SJSA1 (cell line): ENCODE results near the gene TSPAN3. TPM values are rescaled to one million over a fixed set of nuclear protein-coding genes. Genes with fewer than 3 reads are reported as not detected.

Source experiments
- DNase-seq, 2 experiments: peaks; one replicate each; pipeline ENCODE4 v3.0.0-alpha.2; 2015 to 2020; ENCODE audit warnings: low spot score in 2 of 2, low read depth in 1 of 2
- H3K27ac ChIP-seq: fragments of 250-450 bp; sonication (Bioruptor Pico); 2 replicates; pipeline ENCODE4 v1.5.1; 2020; ENCODE audit warnings: mild to moderate bottlenecking, moderate library complexity
- H3K27me3 ChIP-seq: fragments of 250-450 bp; sonication (Bioruptor Pico); replicated peaks from 2 replicates; pipeline ENCODE4 v1.5.1; 2020; ENCODE audit warnings: mild to moderate bottlenecking, moderate library complexity
- H3K36me3 ChIP-seq: fragments of 250-450 bp; sonication (Bioruptor Pico); 2 replicates; pipeline ENCODE4 v1.5.1; 2020; ENCODE audit warnings: mild to moderate bottlenecking
- H3K4me1 ChIP-seq: fragments of 250-450 bp; sonication (Bioruptor Pico); replicated peaks from 2 replicates; pipeline ENCODE4 v1.6.1; 2021; ENCODE audit warnings: mild to moderate bottlenecking
- H3K4me3 ChIP-seq: fragments of 250-450 bp; sonication (Bioruptor Pico); 2 replicates; pipeline ENCODE4 v1.5.1; 2020; ENCODE audit warnings: mild to moderate bottlenecking
- H3K9me3 ChIP-seq: fragments of 250-450 bp; sonication (Bioruptor Pico); replicated peaks from 2 replicates; pipeline ENCODE4 v1.5.1; 2020; ENCODE audit warnings: mild to moderate bottlenecking
- total RNA-seq: library from RNA; depleted of rRNA; stranded (reverse); fragments of >200 nt; shearing (Covaris generic); gene quantifications from 2 replicates; pipeline ENCODE4 v1.2.3, GENCODE V29; 2014

Gene TSPAN3
- total RNA-seq, 1 experiment from 2014 or later, result 331 TPM

GRCh38 chr15:77071305-77072223, 655 bp upstream of the TSPAN3 start:
- DNase-seq, result no peak
- Histone ChIP-seq H3K4me3 (peak overlapping the region; percentile 93), H3K36me3 (peaks cover 20% of the 10 kb centered on the region), H3K27ac (no peak overlapping the region), H3K9me3 (no peaks in the 10 kb centered on the region), H3K4me1 (peaks cover 29% of the 10 kb centered on the region), H3K27me3 (no peaks in the 10 kb centered on the region; the same call in 1 of the 2 replicates)

- H3K27ac ChIP-seq, result peak overlapping the region; percentile 75
- peaks cover 20% of the 10 kb centered on the region for H3K36me3 ChIP-seq
- no peaks in the 10 kb centered on the region for H3K9me3 ChIP-seq
Measured at GRCh38 chr15:77070180-77070494, 772 bp downstream of the TSPAN3 start.

GRCh38 chr15:77069521-77070121, 1.3 kb downstream of the TSPAN3 start:
- H3K27ac ChIP-seq, result no peak overlapping the region
- H3K4me1 ChIP-seq, result peaks cover 39% of the 10 kb centered on the region
- H3K36me3 ChIP-seq, result peaks cover 21% of the 10 kb centered on the region
- DNase-seq, result peak in 1 of 2 experiments; percentile 22
- peak overlapping the region; percentile 93 for H3K4me3 ChIP-seq
- no peaks in the 10 kb centered on the region for H3K27me3 ChIP-seq
- H3K9me3 ChIP-seq, result no peaks in the 10 kb centered on the region

More at GRCh38 chr15:77070180-77070494, 772 bp downstream of the TSPAN3 start:
- Histone ChIP-seq H3K4me3 (peak overlapping the region; percentile 93), H3K27me3 (no peaks in the 10 kb centered on the region), H3K4me1 (peaks cover 34% of the 10 kb centered on the region)
- DNase-seq, result peak in 1 of 2 experiments; percentile 18

- Histone ChIP-seq H3K4me1 (peaks cover 45% of the 10 kb centered on the region), H3K9me3 (no peaks in the 10 kb centered on the region), H3K4me3 (no peak overlapping the region), H3K36me3 (peaks cover 23% of the 10 kb centered on the region), H3K27me3 (no peaks in the 10 kb centered on the region), H3K27ac (no peak overlapping the region)
- DNase-seq, result no peak
Measured at GRCh38 chr15:77068633-77069032, 2.3 kb downstream of the TSPAN3 start.

GRCh38 chr15:77067691-77068367, 3.1 kb downstream of the TSPAN3 start:
- no peak for DNase-seq
- H3K4me1 ChIP-seq, result peaks cover 45% of the 10 kb centered on the region
- H3K27me3 ChIP-seq, result no peaks in the 10 kb centered on the region
- H3K36me3 ChIP-seq, result peaks cover 23% of the 10 kb centered on the region
- no peaks in the 10 kb centered on the region for H3K9me3 ChIP-seq
- peak overlapping the region; percentile 44 for H3K27ac ChIP-seq
- H3K4me3 ChIP-seq, result no peak overlapping the region

GRCh38 chr15:77066971-77067690, 3.8 kb downstream of the TSPAN3 start:
- H3K36me3 ChIP-seq, result peaks cover 23% of the 10 kb centered on the region
- no peaks in the 10 kb centered on the region for H3K27me3 ChIP-seq
- no peak overlapping the region for H3K4me3 ChIP-seq
- H3K27ac ChIP-seq, result peak overlapping the region; percentile 44
- DNase-seq, result peak in 1 of 2 experiments; percentile 37
- peaks cover 45% of the 10 kb centered on the region for H3K4me1 ChIP-seq
- H3K9me3 ChIP-seq, result no peaks in the 10 kb centered on the region

GRCh38 chr15:77064539-77065308, 6.2 kb downstream of the TSPAN3 start:
- Histone ChIP-seq H3K4me1 (peaks cover 35% of the 10 kb centered on the region), H3K27ac (no peak overlapping the region), H3K36me3 (peaks cover 12% of the 10 kb centered on the region), H3K9me3 (no peaks in the 10 kb centered on the region), H3K4me3 (no peak overlapping the region), H3K27me3 (no peaks in the 10 kb centered on the region)
- no peak for DNase-seq

GRCh38 chr15:77064063-77064462, 6.8 kb downstream of the TSPAN3 start:
- H3K4me3 ChIP-seq, result no peak overlapping the region
- H3K27ac ChIP-seq, result no peak overlapping the region
- peaks cover 31% of the 10 kb centered on the region for H3K4me1 ChIP-seq
- H3K27me3 ChIP-seq, result no peaks in the 10 kb centered on the region
- peaks cover 7% of the 10 kb centered on the region; the same call in 1 of the 2 replicates for H3K36me3 ChIP-seq
- DNase-seq, result no peak
- H3K9me3 ChIP-seq, result no peaks in the 10 kb centered on the region

- Histone ChIP-seq H3K4me3 (no peak overlapping the region), H3K9me3 (no peaks in the 10 kb centered on the region), H3K27me3 (no peaks in the 10 kb centered on the region), H3K27ac (no peak overlapping the region), H3K4me1 (peaks cover 30% of the 10 kb centered on the region), H3K36me3 (0 out of 2 replicates have a peak, but pooled peaks cover 3% of the 10 kb centered on the region)
- no peak for DNase-seq
Measured at GRCh38 chr15:77063249-77063648, 7.7 kb downstream of the TSPAN3 start.

- Histone ChIP-seq H3K4me3 (no peak overlapping the region), H3K36me3 (0 out of 2 replicates have a peak, but pooled peaks cover 3% of the 10 kb centered on the region), H3K27ac (no peak overlapping the region), H3K9me3 (no peaks in the 10 kb centered on the region), H3K4me1 (peaks cover 15% of the 10 kb centered on the region), H3K27me3 (no peaks in the 10 kb centered on the region)
- no peak for DNase-seq
Measured at GRCh38 chr15:77060546-77060945, 10.4 kb downstream of the TSPAN3 start.

- peaks cover 8% of the 10 kb centered on the region for H3K4me1 ChIP-seq
- H3K27me3 ChIP-seq, result no peaks in the 10 kb centered on the region
- DNase-seq, result no peak
- no peaks in the 10 kb centered on the region for H3K9me3 ChIP-seq
- H3K27ac ChIP-seq, result no peak overlapping the region
- H3K36me3 ChIP-seq, result 0 out of 2 replicates have a peak, but pooled peaks cover 3% of the 10 kb centered on the region
- no peak overlapping the region for H3K4me3 ChIP-seq
Measured at GRCh38 chr15:77059786-77060361, 11.0 kb downstream of the TSPAN3 start.

GRCh38 chr15:77058468-77058867, 12.4 kb downstream of the TSPAN3 start:
- H3K9me3 ChIP-seq, result no peaks in the 10 kb centered on the region
- peaks cover 8% of the 10 kb centered on the region; the same call in 1 of the 2 replicates for H3K36me3 ChIP-seq
- no peak for DNase-seq
- no peaks in the 10 kb centered on the region for H3K27me3 ChIP-seq
- no peak overlapping the region for H3K27ac ChIP-seq
- H3K4me3 ChIP-seq, result no peak overlapping the region
- H3K4me1 ChIP-seq, result no peaks in the 10 kb centered on the region
